Islet precursor cell (in vitro differentiated cells): ENCODE results near the gene APLP2.
A peak's percentile ranks its signal among the peaks of the same experiment; 100 is the strongest.
"Not testable (repeated sequence)": the region's sequence is repeated elsewhere in the genome, so short reads cannot be mapped to it uniquely, and the experiment has no call there.

Source experiments
- DNase-seq: peaks from one replicate; pipeline ENCODE4 v3.0.0-alpha.2; 2018

APLP2 gene

GRCh38 chr11:130150790-130151189 is 81.1 kb downstream of the APLP2 start:
- no peak for DNase-seq

GRCh38 chr11:130151196-130151595 is 81.5 kb downstream of the APLP2 start:
- no peak for DNase-seq

GRCh38 chr11:130156108-130157022 is 86.7 kb downstream of the APLP2 start:
- DNase-seq, result no peak

DNA sequence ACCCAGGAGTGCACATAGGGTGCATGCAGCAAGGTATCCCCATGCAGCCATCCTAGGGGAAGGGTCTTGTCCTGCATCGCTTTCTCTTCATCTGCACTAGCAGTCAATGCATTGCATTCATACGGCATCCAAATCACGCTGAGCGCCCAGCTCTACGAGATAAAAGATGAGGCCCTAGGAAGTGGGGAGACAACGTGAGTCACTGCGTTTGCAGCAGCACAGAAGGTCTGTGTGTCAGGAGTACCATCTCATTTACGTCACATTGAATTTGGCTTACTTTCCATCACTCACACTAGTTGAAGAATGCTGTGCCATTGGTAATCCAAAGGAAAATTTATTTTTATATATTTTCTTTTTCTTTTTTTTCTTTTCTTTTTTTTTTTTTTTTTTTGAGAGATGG is 87.4 kb downstream of the APLP2 start:
- DNase-seq, result no peak

GRCh38 chr11:130157840-130158239 is 88.1 kb downstream of the APLP2 start:
- no peak for DNase-seq

- no peak for DNase-seq
These were observed 89.4 kb downstream of the APLP2 start for GRCh38 chr11:130159139-130159538.

- DNase-seq, result peak; percentile 70
These were observed 90.2 kb downstream of the APLP2 start, which contains the start of gene ST14 for GRCh38 chr11:130159657-130160497. Gene ST14, plus strand, starts transcription at chr11:130159782. Its CDS starts 198 bp downstream, at chr11:130159980.

DNA sequence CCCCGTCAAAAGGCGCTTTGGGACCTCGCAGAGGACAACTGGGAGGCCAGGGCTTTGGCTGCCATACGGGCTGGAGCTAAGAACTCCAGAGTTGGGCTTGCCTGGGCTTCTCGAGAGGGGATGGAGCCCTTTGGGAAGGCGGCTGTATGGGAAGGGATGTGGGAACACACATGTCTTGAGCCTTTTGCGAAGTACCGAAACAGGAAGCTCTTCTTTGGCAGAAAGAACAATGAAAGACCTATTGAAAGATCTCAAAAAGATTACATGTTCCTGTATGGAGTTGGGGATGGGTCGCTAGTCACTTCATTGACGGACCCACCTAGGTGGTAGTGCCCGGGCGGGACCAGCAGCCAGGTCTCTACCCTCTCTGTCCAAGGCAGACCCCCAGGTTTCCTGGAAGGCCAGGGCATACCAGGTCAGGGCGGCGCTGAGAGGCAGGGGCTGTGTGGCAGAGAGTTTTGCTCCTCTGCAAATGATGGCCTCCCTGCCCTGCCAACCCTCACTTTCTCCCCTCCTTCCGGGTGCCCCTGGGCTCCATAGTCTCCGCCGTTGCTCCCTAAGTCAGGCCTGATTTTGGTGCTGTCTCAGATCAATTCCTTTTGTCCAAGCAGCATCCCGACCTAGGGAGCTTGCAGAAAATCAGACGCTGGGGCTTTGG is 90.9 kb downstream of the APLP2 start:
- DNase-seq, result no peak

- DNase-seq, result no peak
These were observed 91.9 kb downstream of the APLP2 start for GRCh38 chr11:130161441-130162145.

GRCh38 chr11:130162733-130163132 is 93.0 kb downstream of the APLP2 start:
- DNase-seq, result no peak

DNA sequence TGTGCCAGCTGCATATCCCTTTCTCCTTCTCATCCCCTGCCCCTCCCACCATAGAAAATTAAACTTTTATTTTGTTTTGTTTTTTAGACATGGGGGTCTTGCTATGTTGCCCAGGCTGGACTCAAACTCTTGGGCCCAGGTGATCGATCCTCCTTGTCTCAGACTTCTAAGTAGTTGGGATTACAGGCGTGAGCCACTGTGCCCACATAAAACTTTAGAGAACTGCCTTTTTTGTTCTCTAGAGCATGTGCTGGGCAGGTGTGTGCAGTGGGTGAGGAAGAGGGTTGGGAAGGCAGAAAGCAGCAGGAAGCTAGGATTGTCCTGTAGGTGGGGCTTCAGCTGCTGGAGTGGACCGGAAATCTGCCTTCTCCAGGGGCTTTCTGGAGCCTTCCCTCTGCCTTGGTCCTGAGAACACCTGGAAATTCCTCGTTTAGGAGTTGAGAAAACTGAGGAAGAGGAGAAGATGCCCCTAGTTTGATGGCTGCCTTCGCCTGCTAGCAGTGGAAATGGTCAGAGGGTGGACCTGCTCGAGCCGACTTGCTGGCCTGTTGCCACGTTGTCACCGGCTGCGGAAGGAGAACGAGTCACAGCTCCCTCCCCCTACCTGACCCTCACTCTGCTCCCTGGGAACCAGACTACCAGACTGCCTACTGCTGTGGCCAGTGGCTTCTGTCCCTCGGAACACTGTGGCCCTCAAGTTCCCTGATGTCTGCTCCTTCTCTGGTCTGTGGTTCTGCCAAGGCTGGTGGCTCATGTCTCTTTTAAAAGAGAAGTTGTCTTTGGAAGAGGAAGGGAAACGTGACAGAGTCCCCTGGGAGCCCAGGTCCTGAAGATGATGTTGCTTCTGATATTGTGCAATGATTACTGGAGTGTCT is 93.9 kb downstream of the APLP2 start:
- DNase-seq, result peak; percentile 76

GRCh38 chr11:130164221-130164570 is 94.5 kb downstream of the APLP2 start:
- no peak for DNase-seq

DNA sequence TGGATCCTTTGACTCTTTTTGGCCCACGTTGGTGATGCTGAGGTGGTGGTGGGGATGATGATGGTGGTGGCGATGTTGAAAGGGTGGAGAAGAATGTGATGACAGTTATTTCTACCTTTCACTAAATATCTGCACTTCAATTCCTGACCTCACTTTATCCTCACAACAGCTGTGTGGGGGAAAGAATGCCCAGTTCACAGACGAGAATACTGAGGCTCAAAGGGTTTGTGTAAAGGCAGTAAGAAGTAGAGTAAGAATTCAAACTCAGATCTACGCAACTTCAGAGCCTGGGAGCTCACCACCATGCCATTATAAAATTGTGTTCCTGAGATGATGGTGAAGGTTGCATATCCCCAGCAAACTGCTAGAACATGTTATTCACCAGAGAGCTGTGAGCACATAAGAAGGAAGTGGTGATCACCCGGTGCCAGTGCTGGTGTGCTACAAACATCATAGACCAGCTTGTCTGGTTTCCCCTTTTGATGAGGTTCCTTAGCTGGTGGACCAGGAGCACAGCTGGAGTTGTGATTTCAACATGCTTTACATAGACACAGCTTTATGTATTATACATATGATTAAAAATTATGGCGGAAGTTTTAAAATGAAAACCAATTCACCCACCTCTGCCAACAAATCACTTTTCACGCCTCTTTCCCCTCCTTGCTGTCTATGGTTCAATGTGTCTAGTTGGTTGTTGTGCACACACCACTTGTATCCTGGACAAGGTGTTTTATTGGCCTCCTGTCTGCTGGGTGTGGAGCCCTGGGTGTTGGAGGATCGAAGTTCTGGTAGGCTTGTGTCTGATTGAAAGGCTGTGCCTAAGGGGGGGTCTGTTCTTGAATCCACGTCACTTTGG is 96.1 kb downstream of the APLP2 start:
- no peak for DNase-seq

GRCh38 chr11:130166457-130166784 is 96.7 kb downstream of the APLP2 start:
- DNase-seq, result peak; percentile 82

DNA sequence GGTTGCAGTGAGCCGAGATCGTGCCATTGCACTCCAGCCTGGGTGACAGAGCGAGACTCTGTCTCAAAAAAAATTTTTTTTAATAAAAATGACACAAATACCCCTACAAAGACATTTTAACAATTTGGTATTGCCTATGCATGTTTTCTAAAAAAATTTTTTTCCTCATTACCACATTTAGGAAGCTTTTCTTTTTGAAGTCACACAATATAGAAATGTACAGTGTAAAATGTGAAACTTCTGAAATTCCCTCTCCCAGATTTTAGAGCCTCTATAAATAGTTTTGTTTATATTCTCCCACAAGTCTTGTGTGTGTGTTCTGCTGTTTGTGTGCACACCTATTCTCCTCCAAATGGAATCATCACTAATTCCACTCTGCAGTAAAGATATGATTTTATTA is 97.5 kb downstream of the APLP2 start:
- DNase-seq, result no peak

- DNase-seq, result no peak
These were observed 98.4 kb downstream of the APLP2 start for GRCh38 chr11:130168105-130168504.

- DNase-seq, result no peak
These were observed 100.7 kb downstream of the APLP2 start for GRCh38 chr11:130170345-130170744.

- DNase-seq, result no peak
These were observed 101.8 kb downstream of the APLP2 start for GRCh38 chr11:130171534-130171933.

DNA sequence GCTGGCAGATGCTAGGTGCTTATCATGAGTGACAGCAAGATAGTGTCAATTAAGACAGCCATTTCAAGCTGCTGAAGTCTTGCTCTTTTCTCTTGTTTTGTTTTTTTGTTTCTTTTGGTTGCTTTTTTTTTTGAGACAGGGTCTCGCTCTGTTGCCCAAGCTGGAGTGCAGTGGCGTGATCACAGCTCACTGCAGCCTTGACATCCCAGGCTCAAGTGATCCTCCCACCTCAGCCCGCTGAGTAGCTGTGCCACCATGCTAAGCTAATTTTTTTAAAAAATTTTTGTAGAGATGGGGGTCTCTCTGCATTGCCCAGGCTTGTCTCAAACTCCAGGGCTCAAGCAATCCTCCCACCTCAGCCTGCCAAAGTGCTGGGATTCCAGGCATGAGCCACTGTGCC is 102.3 kb downstream of the APLP2 start:
- DNase-seq, result not testable (repeated sequence)

GRCh38 chr11:130174642-130175041 is 104.9 kb downstream of the APLP2 start:
- DNase-seq, result no peak

- DNase-seq, result no peak
These were observed 106.2 kb downstream of the APLP2 start for GRCh38 chr11:130175898-130176297.
